ENCODE measurements around the gene SLC9A9. TPM values are rescaled to one million over a fixed set of nuclear protein-coding genes. Genes with fewer than 3 reads are reported as not detected.

Gene SLC9A9
- polyA plus RNA-seq, 1 of the 3 experiments (the other 2 are of a cell fraction) = 0.05 TPM

DNA sequence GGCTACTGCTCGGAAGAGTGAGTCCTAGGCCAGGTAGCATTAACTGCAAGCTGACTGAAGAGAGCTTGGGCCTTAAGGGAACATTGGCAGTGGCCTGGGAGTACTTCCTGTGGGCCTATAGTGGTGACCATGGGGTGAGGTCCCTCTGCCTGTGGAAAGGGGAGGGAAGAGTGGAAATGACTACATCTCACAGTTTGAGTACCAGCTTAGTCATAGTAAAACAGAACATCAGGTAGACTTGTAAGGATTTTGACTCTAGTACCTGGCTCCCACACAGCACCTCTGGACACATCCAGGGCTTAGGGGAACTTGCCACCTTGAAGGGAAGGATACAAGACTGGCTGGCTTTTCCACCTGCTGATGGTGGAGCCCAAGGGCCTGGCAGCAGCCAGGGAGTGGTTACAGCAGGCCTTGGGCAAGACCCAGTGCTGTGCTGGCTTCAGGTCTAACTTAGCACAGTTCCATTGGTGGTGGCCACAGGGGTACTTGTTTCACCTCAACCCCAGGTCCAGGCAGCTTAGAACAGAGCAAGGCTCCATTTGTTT lies 147.8 kb downstream of the SLC9A9 start:
- WGBS (ENCODE audit: low lambda C conversion rate) = 0% methylated on average over 1 of the region's 1 CpG
- H3K79me2 ChIP-seq (ENCODE audit: insufficient read depth) = no peaks in the 10 kb centered on the region
- CTCF ChIA-PET = interaction anchor here (1.2 kb wide), 1 partner anchor 27 kb away, joined by 3 read pairs; no protein-coding TSS in a partner anchor

DNA sequence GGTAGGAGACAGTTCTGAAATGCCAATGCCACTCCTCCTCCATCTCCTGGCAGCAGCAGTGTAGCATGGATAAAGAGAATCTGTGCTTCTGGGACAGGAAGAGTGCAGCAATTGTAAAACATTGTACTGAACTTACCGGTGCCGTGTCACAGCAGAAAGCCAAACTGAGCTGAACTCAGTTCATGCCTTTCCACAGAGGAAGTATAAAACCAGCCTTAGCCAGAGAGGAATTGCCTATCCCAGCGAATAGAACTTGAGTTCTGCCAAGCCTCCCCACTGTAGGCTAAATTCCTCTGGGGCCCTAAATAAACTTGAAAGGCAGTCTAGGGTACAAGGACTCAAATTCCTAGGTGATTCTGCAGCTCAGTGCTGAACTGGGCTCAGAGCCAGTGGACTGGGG lies 148.8 kb downstream of the SLC9A9 start:
- H3K9ac ChIP-seq = no peak overlapping the region
- no peaks in the 10 kb centered on the region for H3K9me3 ChIP-seq
- no peaks in the 10 kb centered on the region for H4K20me1 ChIP-seq (ENCODE audit: insufficient read depth)
- H3K4me1 ChIP-seq (ENCODE audit: control insufficient read depth in 1 of 2, insufficient read depth in 2 of 2, low read depth in 1 of 2, low read length in 1 of 2) = no peaks in the 10 kb centered on the region
- no peaks in the 10 kb centered on the region for H3K36me3 ChIP-seq (replicated peaks in 1 of 2; ENCODE audit: control insufficient read depth in 1 of 2, insufficient read depth in 2 of 2, low read length in 1 of 2)
- DNase-seq = no peak
- no peaks in the 10 kb centered on the region for H3K9me2 ChIP-seq
- H3K27me3 ChIP-seq (ENCODE audit: insufficient read depth) = no peaks in the 10 kb centered on the region; the same call in 1 of the 2 replicates
- H3K4me3 ChIP-seq (ENCODE audit: low read depth in 2 of 2, low read length in 1 of 2) = no peak overlapping the region
- H3F3A ChIP-seq (replicated peaks; ENCODE audit: insufficient read depth) = no peaks in the 10 kb centered on the region
- CTCF ChIA-PET = no interaction called here
- no peak overlapping the region for H3K27ac ChIP-seq (ENCODE audit: low read depth in 2 of 2, low read length in 1 of 2)
- H3K4me2 ChIP-seq = no peak overlapping the region
- TF ChIP-seq, protein P1, sequence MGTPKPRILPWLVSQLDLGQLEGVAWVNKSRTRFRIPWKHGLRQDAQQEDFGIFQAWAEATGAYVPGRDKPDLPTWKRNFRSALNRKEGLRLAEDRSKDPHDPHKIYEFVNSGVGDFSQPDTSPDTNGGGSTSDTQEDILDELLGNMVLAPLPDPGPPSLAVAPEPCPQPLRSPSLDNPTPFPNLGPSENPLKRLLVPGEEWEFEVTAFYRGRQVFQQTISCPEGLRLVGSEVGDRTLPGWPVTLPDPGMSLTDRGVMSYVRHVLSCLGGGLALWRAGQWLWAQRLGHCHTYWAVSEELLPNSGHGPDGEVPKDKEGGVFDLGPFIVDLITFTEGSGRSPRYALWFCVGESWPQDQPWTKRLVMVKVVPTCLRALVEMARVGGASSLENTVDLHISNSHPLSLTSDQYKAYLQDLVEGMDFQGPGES (IDR thresholded peaks at IDR 0.05; ENCODE audit: low read depth, low read length) = no peak
- TF ChIP-seq CHD2 (IDR thresholded peaks at IDR 0.05; ENCODE audit: low read length, partially characterized antibody) (no peak), EP300 (IDR thresholded peaks at IDR 0.05; ENCODE audit: borderline replicate concordance in 1 of 2, low read depth in 1 of 2, low read length in 1 of 2) (no peak), RXRA (IDR thresholded peaks at IDR 0.05; ENCODE audit: borderline replicate concordance, low read depth) (no peak), NFIC (IDR thresholded peaks at IDR 0.05; ENCODE audit: borderline replicate concordance) (no peak), SMC3 (IDR thresholded peaks at IDR 0.05; ENCODE audit: low read depth, low read length) (no peak), TCF12 (IDR thresholded peaks at IDR 0.05) (no peak)
- POLR2A ChIA-PET = no interaction called here
- 32% methylated on average over 2 of the region's 3 CpGs for WGBS (ENCODE audit: low lambda C conversion rate)
- H2AFZ ChIP-seq (ENCODE audit: low read depth) = no peak overlapping the region
- no peaks in the 10 kb centered on the region for H3K79me2 ChIP-seq (ENCODE audit: insufficient read depth)

More for the DNA sequence above, 147.8 kb downstream of the SLC9A9 start:
- H2AFZ ChIP-seq (ENCODE audit: low read depth) = no peak overlapping the region
- no peaks in the 10 kb centered on the region for H3K9me3 ChIP-seq
- no peaks in the 10 kb centered on the region; the same call in 1 of the 2 replicates for H3K27me3 ChIP-seq (ENCODE audit: insufficient read depth)
- DNase-seq = no peak
- H3K4me2 ChIP-seq = no peak overlapping the region
- no peak for TF ChIP-seq YY1 (IDR thresholded peaks at IDR 0.05; ENCODE audit: low read depth)
- TF ChIP-seq GABPA (IDR thresholded peaks at IDR 0.05; ENCODE audit: low read depth) = no peak
- no peak for TF ChIP-seq RCOR1 (IDR thresholded peaks at IDR 0.05; ENCODE audit: low read length)
- TF ChIP-seq EP300 (IDR thresholded peaks at IDR 0.05; ENCODE audit: borderline replicate concordance in 1 of 2, low read depth in 1 of 2, low read length in 1 of 2) = no peak
- TF ChIP-seq RAD21 (IDR thresholded peaks at IDR 0.05; ENCODE audit: low read length) = no peak
- no peaks in the 10 kb centered on the region for H3K9me2 ChIP-seq
- H3K36me3 ChIP-seq (replicated peaks in 1 of 2; ENCODE audit: control insufficient read depth in 1 of 2, insufficient read depth in 2 of 2, low read length in 1 of 2) = no peaks in the 10 kb centered on the region
- H3K4me1 ChIP-seq (ENCODE audit: control insufficient read depth in 1 of 2, insufficient read depth in 2 of 2, low read depth in 1 of 2, low read length in 1 of 2) = no peaks in the 10 kb centered on the region
- no peaks in the 10 kb centered on the region for H3F3A ChIP-seq (replicated peaks; ENCODE audit: insufficient read depth)
- H3K9ac ChIP-seq = no peak overlapping the region
- H4K20me1 ChIP-seq (ENCODE audit: insufficient read depth) = no peaks in the 10 kb centered on the region
- no peak overlapping the region for H3K27ac ChIP-seq (ENCODE audit: low read depth in 2 of 2, low read length in 1 of 2)
- POLR2A ChIA-PET = no interaction called here
- H3K4me3 ChIP-seq (ENCODE audit: low read depth in 2 of 2, low read length in 1 of 2) = no peak overlapping the region

Measured in SK-N-SH (cell line).